ENCODE measurements around the gene SLITRK6. TPM values are rescaled to one million over a fixed set of nuclear protein-coding genes. Genes with fewer than 3 reads are reported as not detected.

Gene SLITRK6, protein sequence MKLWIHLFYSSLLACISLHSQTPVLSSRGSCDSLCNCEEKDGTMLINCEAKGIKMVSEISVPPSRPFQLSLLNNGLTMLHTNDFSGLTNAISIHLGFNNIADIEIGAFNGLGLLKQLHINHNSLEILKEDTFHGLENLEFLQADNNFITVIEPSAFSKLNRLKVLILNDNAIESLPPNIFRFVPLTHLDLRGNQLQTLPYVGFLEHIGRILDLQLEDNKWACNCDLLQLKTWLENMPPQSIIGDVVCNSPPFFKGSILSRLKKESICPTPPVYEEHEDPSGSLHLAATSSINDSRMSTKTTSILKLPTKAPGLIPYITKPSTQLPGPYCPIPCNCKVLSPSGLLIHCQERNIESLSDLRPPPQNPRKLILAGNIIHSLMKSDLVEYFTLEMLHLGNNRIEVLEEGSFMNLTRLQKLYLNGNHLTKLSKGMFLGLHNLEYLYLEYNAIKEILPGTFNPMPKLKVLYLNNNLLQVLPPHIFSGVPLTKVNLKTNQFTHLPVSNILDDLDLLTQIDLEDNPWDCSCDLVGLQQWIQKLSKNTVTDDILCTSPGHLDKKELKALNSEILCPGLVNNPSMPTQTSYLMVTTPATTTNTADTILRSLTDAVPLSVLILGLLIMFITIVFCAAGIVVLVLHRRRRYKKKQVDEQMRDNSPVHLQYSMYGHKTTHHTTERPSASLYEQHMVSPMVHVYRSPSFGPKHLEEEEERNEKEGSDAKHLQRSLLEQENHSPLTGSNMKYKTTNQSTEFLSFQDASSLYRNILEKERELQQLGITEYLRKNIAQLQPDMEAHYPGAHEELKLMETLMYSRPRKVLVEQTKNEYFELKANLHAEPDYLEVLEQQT
- total RNA-seq, result 4.0 and 181 TPM in 2 replicates

GRCh38 chr13:85799097-85799582 lies at the start of gene SLITRK6:
Gene SLITRK6 (minus strand): TSS chr13:85799419. CDS start chr13:85796508, 2,911 bp downstream.

